K562 (cell line): ENCODE results near the gene ZNF668. TPM values are rescaled to one million over a fixed set of nuclear protein-coding genes. Genes with fewer than 3 reads are reported as not detected.

Source experiments
- CREM ChIP-seq: IDR thresholded peaks from 2 replicates; pipeline ENCODE4 v1.6.1; 2014; ENCODE audit warnings: antibody characterized with exemption, low read depth
- FOSL1 ChIP-seq: fragments of 200-800 bp; sonication (Bioruptor generic); conservative IDR thresholded peaks from 2 replicates; pipeline ENCODE4 v1.6.1; 2016; ENCODE audit warnings: missing genetic modification characterization, missing compliant biosample characterization
- KDM2B ChIP-seq: fragments of 250-450 bp; sonication (Bioruptor Pico); IDR thresholded peaks from 2 replicates; pipeline ENCODE4 v1.8.0; 2021; ENCODE audit warnings: mild to moderate bottlenecking, moderate library complexity
- RBM34 ChIP-seq: fragments of 200-400 bp; formaldehyde crosslinking; IDR thresholded peaks from 2 replicates; pipeline ENCODE4 v1.6.1; 2018; ENCODE audit warnings: low read length, borderline replicate concordance; ENCODE audit not compliant: insufficient read depth
- REST ChIP-seq, 2 experiments: fragments of 450-650 bp; formaldehyde crosslinking in 1 of 2; IDR thresholded peaks; 2 replicates each; pipeline versions ENCODE4 v1.4.0 to v1.6.1; 2014 to 2020; ENCODE audit warnings: mild to moderate bottlenecking in 2 of 2, borderline replicate concordance in 1 of 2, low read depth in 1 of 2
- SMARCA4 ChIP-seq: fragments of 450-650 bp; IDR thresholded peaks from 2 replicates; pipeline ENCODE4 v1.6.1; 2016
- SMARCC2 ChIP-seq: fragments of 450-650 bp; IDR thresholded peaks from 2 replicates; pipeline ENCODE4 v1.6.1; 2017; ENCODE audit warnings: antibody characterized with exemption, moderate library complexity, mild to moderate bottlenecking, low read depth
- ZBTB40 ChIP-seq, 2 experiments: fragments of 450-650 bp in 1 of 2; sonication (generic) in 1 of 2; formaldehyde crosslinking in 1 of 2; IDR thresholded peaks; 2 replicates each; pipeline versions ENCODE4 v1.7.1 to v1.9.0; 2016 to 2022; ENCODE audit warnings: inconsistent platforms in 1 of 2, mild to moderate bottlenecking in 1 of 2, missing genetic modification reagents in 1 of 2
- polyA plus RNA-seq, 8 experiments: library from polyadenylated mRNA; depleted of rRNA in 4 of 8; stranded (reverse) in 5 of 8; unstranded in 3 of 8; fragments of >200 nt; fragmentation: Nextera tagmentation in 2 of 8; fragmentation: Illumina TruSeq in 1 of 8; extraction: Ambion mirVana in 2 of 8; extraction: Trizol in 1 of 8; gene quantifications; 2 replicates each; pipeline versions ENCODE4 v1.2.1 to v1.2.3, GENCODE V29; 2011 to 2014; ENCODE audit warnings: inconsistent platforms in 1 of 8, missing spikeins in 1 of 8
- total RNA-seq, 7 experiments: library from RNA; depleted of rRNA in 6 of 7; stranded (reverse); fragments of >200 nt in 6 of 7; fragmentation: Illumina TruSeq in 2 of 7; extraction: Trizol in 2 of 7; gene quantifications; 2 replicates each; pipeline versions ENCODE4 v1.2.1 to v1.2.3, GENCODE V29; 2011 to 2021; ENCODE audit warnings: low replicate concordance in 1 of 7

Gene ZNF668
- total and polyA plus RNA-seq, 9 of the 15 experiments (the other 6 are each of a cell fraction or from before 2014, with no cell fraction given), result 0.04 to 15.3 (median 3.8) TPM; not detected in 1

DNA sequence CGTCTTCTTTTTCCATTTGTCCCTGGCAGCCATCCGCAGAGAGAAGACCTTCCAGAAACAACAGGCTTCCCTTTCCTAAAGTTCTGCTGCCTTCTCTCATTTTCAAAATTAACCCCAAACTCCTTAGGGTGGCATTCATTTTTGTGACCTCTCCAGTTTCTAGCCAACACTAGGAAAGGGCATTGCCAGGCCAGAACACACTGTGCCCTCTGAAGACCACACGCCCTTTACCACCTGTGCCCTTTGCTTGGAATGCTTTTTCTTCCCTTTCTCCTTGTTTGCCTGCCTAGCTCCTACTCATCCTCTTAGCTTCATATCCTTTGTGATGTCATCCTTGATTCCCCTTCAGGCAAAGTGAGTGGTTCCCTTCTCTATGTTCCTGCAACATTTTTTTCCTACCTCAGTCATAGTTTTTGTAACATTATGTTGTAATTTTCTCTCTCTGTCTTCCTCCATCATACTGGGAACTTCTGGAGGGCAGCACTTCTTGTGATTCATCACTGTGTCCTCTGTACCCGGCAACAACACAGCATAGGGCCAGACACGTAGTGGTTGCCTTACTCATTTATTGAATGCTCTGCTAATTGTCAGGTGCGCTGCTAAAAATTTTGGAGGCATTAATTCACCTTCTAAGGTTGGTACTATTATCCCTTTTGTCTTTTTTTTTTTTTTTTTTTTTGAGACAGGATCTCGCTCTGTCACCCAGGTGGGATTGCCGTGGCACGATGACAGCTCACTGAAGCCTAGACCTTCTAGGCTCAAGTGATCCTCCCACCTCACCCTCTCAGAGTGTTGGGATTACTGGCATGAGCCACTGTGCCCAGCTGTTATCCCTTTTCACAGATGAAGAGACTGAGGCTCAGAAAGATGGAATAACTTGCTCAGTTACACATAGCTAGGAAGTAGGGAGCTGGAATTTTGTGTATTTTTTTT is 44.4 kb upstream of the ZNF668 start (continued):
- TF ChIP-seq ZBTB40 (IDR thresholded peaks at IDR 0.05) (no peak), ZBTB40 (CRISPR knock-in tag; IDR thresholded peaks at IDR 0.05) (no peak), REST (IDR thresholded peaks at IDR 0.05; ENCODE audit: borderline replicate concordance) (no peak), REST (CRISPR knock-in tag; IDR thresholded peaks at IDR 0.05; ENCODE audit: low read depth) (no peak), CREM (no peak), SMARCA4 (0 out of 2 replicates have a peak, but pooled peaks have one; percentile 24), FOSL1 (tag) (peak; percentile 16; the same call in 1 of the 2 replicates), RBM34 (no peak), SMARCC2 (no peak), KDM2B (CRISPR knock-in tag) (no peak)
